ENCODE results near the gene RLF. TPM values are rescaled to one million over a fixed set of nuclear protein-coding genes. Genes with fewer than 3 reads are reported as not detected.

RLF gene
- total RNA-seq, 1 experiment from 2014 or later, result 15.1 TPM

GRCh38 chr1:40272653-40273213, 111.5 kb downstream of the RLF start:
- Histone ChIP-seq H3K9me3 (ENCODE audit: low read length) (no peaks in the 10 kb centered on the region), H3K27ac (ENCODE audit: low read length) (no peak overlapping the region), H3K4me3 (ENCODE audit: low read length) (no peak overlapping the region), H3K4me2 (ENCODE audit: low read length) (no peak overlapping the region), H3K27me3 (ENCODE audit: low read length) (no peaks in the 10 kb centered on the region), H3K4me1 (ENCODE audit: insufficient read depth, low read length) (peaks cover 10% of the 10 kb centered on the region), H4K20me1 (ENCODE audit: low read length) (no peaks in the 10 kb centered on the region), H3F3A (ENCODE audit: low read length, unreplicated experiment) (no peaks in the 10 kb centered on the region), H3K36me3 (ENCODE audit: low read depth, low read length) (peaks cover 58% of the 10 kb centered on the region), H3K79me2 (ENCODE audit: low read length) (no peaks in the 10 kb centered on the region), H3K9me2 (replicated peaks; ENCODE audit: low read length) (no peaks in the 10 kb centered on the region), H2AFZ (ENCODE audit: low read length) (no peak overlapping the region), H3K9ac (ENCODE audit: low read length) (no peak overlapping the region)
- no TSS peak for BruUV-seq (replicated peaks)
- CTCF ChIA-PET, result interaction anchor here (0.8 kb wide), 1 partner anchor 119 kb away, joined by 3 read pairs; no protein-coding TSS in a partner anchor
- intact Hi-C loops (cut with micrococcal nuclease), result no loop called here
- ATAC-seq (no peak), DNase-seq (no peak)
- POLR2A ChIA-PET (ENCODE audit: unreplicated experiment), result no interaction called here
- TF ChIP-seq EZH2phosphoT487 (IDR thresholded peaks at IDR 0.05; ENCODE audit: borderline replicate concordance, low read length) (no peak), CTCF (conservative IDR thresholded peaks at IDR 0.05; ENCODE audit: low read depth, low read length) (no peak), EZH2 (IDR thresholded peaks at IDR 0.05; ENCODE audit: low read length, unreplicated experiment) (no peak)

GRCh38 chr1:40273547-40274166, 112.5 kb downstream of the RLF start:
- H2AFZ ChIP-seq (ENCODE audit: low read length), result no peak overlapping the region
- POLR2A ChIA-PET (ENCODE audit: unreplicated experiment), result no interaction called here
- DNase-seq, result no peak
- H3K27me3 ChIP-seq (ENCODE audit: low read length), result no peaks in the 10 kb centered on the region
- no peaks in the 10 kb centered on the region for H3K9me3 ChIP-seq (ENCODE audit: low read length)
- H3K27ac ChIP-seq (ENCODE audit: low read length), result no peak overlapping the region
- CTCF ChIA-PET, result interaction anchor here (0.8 kb wide), 1 partner anchor 120 kb away, joined by 3 read pairs; no protein-coding TSS in a partner anchor
- ATAC-seq, result no peak
- H3F3A ChIP-seq (ENCODE audit: low read length, unreplicated experiment), result no peaks in the 10 kb centered on the region
- H3K79me2 ChIP-seq (ENCODE audit: low read length), result no peaks in the 10 kb centered on the region
- H3K4me2 ChIP-seq (ENCODE audit: low read length), result no peak overlapping the region
- no peak overlapping the region for H3K4me3 ChIP-seq (ENCODE audit: low read length)
- no peak overlapping the region for H3K9ac ChIP-seq (ENCODE audit: low read length)
- H4K20me1 ChIP-seq (ENCODE audit: low read length), result no peaks in the 10 kb centered on the region
- no TSS peak for BruUV-seq (replicated peaks)
- H3K9me2 ChIP-seq (replicated peaks; ENCODE audit: low read length), result no peaks in the 10 kb centered on the region
- no peak for TF ChIP-seq CTCF (conservative IDR thresholded peaks at IDR 0.05; ENCODE audit: low read depth, low read length)
- no peak for TF ChIP-seq EZH2 (IDR thresholded peaks at IDR 0.05; ENCODE audit: low read length, unreplicated experiment)
- TF ChIP-seq EZH2phosphoT487 (IDR thresholded peaks at IDR 0.05; ENCODE audit: borderline replicate concordance, low read length), result no peak
- peaks cover 5% of the 10 kb centered on the region; the same call in 1 of the 2 replicates for H3K4me1 ChIP-seq (ENCODE audit: insufficient read depth, low read length)
- intact Hi-C loops (cut with micrococcal nuclease), result no loop called here
- peaks cover 52% of the 10 kb centered on the region for H3K36me3 ChIP-seq (ENCODE audit: low read depth, low read length)

- no peak overlapping the region for H2AFZ ChIP-seq (ENCODE audit: low read length)
- no peak overlapping the region for H3K27ac ChIP-seq (ENCODE audit: low read length)
- TF ChIP-seq EZH2 (IDR thresholded peaks at IDR 0.05; ENCODE audit: low read length, unreplicated experiment) (no peak), CTCF (conservative IDR thresholded peaks at IDR 0.05; ENCODE audit: low read depth, low read length) (no peak), EZH2phosphoT487 (IDR thresholded peaks at IDR 0.05; ENCODE audit: borderline replicate concordance, low read length) (no peak)
- no peak overlapping the region for H3K4me2 ChIP-seq (ENCODE audit: low read length)
- H4K20me1 ChIP-seq (ENCODE audit: low read length), result no peaks in the 10 kb centered on the region
- H3K9me3 ChIP-seq (ENCODE audit: low read length), result no peaks in the 10 kb centered on the region
- H3K27me3 ChIP-seq (ENCODE audit: low read length), result no peaks in the 10 kb centered on the region
- DNase-seq, result no peak
- ATAC-seq, result no peak
- ChIA-PET CTCF (no interaction called here), POLR2A (ENCODE audit: unreplicated experiment) (no interaction called here)
- intact Hi-C loops (cut with micrococcal nuclease), result no loop called here
- H3F3A ChIP-seq (ENCODE audit: low read length, unreplicated experiment), result no peaks in the 10 kb centered on the region
- peaks cover 52% of the 10 kb centered on the region for H3K36me3 ChIP-seq (ENCODE audit: low read depth, low read length)
- no peaks in the 10 kb centered on the region for H3K9me2 ChIP-seq (replicated peaks; ENCODE audit: low read length)
- no peak overlapping the region for H3K4me3 ChIP-seq (ENCODE audit: low read length)
- no TSS peak for BruUV-seq (replicated peaks)
- no peak overlapping the region for H3K9ac ChIP-seq (ENCODE audit: low read length)
- peaks cover 5% of the 10 kb centered on the region; the same call in 1 of the 2 replicates for H3K4me1 ChIP-seq (ENCODE audit: insufficient read depth, low read length)
- no peaks in the 10 kb centered on the region for H3K79me2 ChIP-seq (ENCODE audit: low read length)
Observed at GRCh38 chr1:40274331-40274730, 113.1 kb downstream of the RLF start.

Data from PC-3 (cell line).